ENCODE measurements around the gene AFF3. TPM values are rescaled to one million over a fixed set of nuclear protein-coding genes. Genes with fewer than 3 reads are reported as not detected.

Gene AFF3
- total and polyA plus RNA-seq, 2 experiments from 2014 or later, result 7.3 to 7.8 TPM

GRCh38 chr2:99863236-99863902 lies 279.0 kb downstream of the AFF3 start:
- no peak overlapping the region for H3K4me3 ChIP-seq
- no peak overlapping the region for H2AFZ ChIP-seq
- no peaks in the 10 kb centered on the region for H4K20me1 ChIP-seq (ENCODE audit: insufficient read depth, poor library complexity, severe bottlenecking)
- no peaks in the 10 kb centered on the region for H3K4me1 ChIP-seq (ENCODE audit: insufficient read depth)
- no peaks in the 10 kb centered on the region for H3K27me3 ChIP-seq
- no peak overlapping the region for H3K4me2 ChIP-seq
- no peak overlapping the region for H3K27ac ChIP-seq
- no peaks in the 10 kb centered on the region for H3K9me3 ChIP-seq (ENCODE audit: low read depth)
- no peaks in the 10 kb centered on the region for H3K9me2 ChIP-seq (replicated peaks; ENCODE audit: insufficient read depth)
- WGBS (ENCODE audit: low lambda C conversion rate, missing lambda C conversion rate), result 91% methylated on average over 4 of the region's 4 CpGs
- H3K36me3 ChIP-seq (replicated peaks; ENCODE audit: insufficient read depth, low read depth), result no peaks in the 10 kb centered on the region
- no peak for DNase-seq (ENCODE audit: low spot score)
- no peak for TF ChIP-seq CTCF (IDR thresholded peaks at IDR 0.05; ENCODE audit: poor library complexity)
- TF ChIP-seq EZH2 (IDR thresholded peaks at IDR 0.05; ENCODE audit: borderline replicate concordance), result no peak
- TF ChIP-seq EZH2phosphoT487 (IDR thresholded peaks at IDR 0.05; ENCODE audit: low read depth, severe bottlenecking, unreplicated experiment), result no peak
- H3K79me2 ChIP-seq, result no peaks in the 10 kb centered on the region

DNA sequence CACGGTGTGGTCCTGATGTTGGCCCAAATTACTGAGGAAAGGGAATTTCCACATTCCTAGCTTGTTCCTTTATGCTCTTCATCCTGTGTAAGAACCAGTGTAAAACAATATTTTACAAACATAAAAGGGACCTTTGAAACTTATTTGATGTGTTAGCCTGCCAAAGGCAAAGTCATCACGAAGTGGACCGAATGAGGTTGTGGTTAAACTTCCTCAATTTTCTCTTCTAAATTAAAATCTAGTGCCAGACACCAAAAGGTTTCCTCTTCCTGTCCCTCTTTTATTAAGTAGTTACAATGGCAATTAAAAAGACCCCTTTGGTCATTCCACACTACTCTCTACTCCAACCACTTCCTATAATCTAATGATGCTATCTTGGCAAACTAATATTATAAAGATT lies 279.8 kb downstream of the AFF3 start:
- Histone ChIP-seq H2AFZ (no peak overlapping the region), H4K20me1 (ENCODE audit: insufficient read depth, poor library complexity, severe bottlenecking) (no peaks in the 10 kb centered on the region), H3K4me1 (ENCODE audit: insufficient read depth) (no peaks in the 10 kb centered on the region), H3K4me2 (no peak overlapping the region), H3K9me3 (ENCODE audit: low read depth) (no peaks in the 10 kb centered on the region), H3K36me3 (replicated peaks; ENCODE audit: insufficient read depth, low read depth) (no peaks in the 10 kb centered on the region), H3K9me2 (replicated peaks; ENCODE audit: insufficient read depth) (no peaks in the 10 kb centered on the region), H3K27me3 (no peaks in the 10 kb centered on the region), H3K27ac (no peak overlapping the region), H3K79me2 (no peaks in the 10 kb centered on the region), H3K4me3 (no peak overlapping the region)
- TF ChIP-seq EZH2phosphoT487 (IDR thresholded peaks at IDR 0.05; ENCODE audit: low read depth, severe bottlenecking, unreplicated experiment), result no peak
- no peak for TF ChIP-seq CTCF (IDR thresholded peaks at IDR 0.05; ENCODE audit: poor library complexity)
- TF ChIP-seq EZH2 (IDR thresholded peaks at IDR 0.05; ENCODE audit: borderline replicate concordance), result no peak
- DNase-seq (ENCODE audit: low spot score), result no peak
- WGBS (ENCODE audit: low lambda C conversion rate, missing lambda C conversion rate), result 81% methylated on average over 3 of the region's 3 CpGs

DNA sequence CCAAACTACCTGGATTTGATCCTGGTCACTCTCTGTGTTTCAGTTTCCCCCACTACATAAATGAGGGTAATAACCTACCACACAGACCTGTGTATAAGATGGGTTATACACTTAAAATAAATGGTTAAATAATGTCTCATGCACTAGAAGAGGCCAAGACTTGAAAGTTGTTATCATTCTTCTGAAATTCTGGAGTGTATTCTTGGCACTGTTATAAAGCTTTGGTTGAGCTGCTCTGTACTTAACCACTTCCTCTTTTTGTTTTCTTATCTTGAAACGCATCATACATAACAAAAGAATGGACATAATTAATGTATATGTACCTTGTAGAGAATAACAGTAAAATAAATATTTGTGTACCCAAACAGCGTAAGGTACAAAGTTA lies 281.0 kb downstream of the AFF3 start:
- Histone ChIP-seq H3K4me2 (no peak overlapping the region), H3K36me3 (replicated peaks; ENCODE audit: insufficient read depth, low read depth) (no peaks in the 10 kb centered on the region), H3K4me1 (ENCODE audit: insufficient read depth) (no peaks in the 10 kb centered on the region), H4K20me1 (ENCODE audit: insufficient read depth, poor library complexity, severe bottlenecking) (no peaks in the 10 kb centered on the region), H2AFZ (no peak overlapping the region), H3K4me3 (no peak overlapping the region), H3K79me2 (no peaks in the 10 kb centered on the region), H3K27ac (no peak overlapping the region), H3K27me3 (no peaks in the 10 kb centered on the region), H3K9me2 (replicated peaks; ENCODE audit: insufficient read depth) (no peaks in the 10 kb centered on the region), H3K9me3 (ENCODE audit: low read depth) (no peaks in the 10 kb centered on the region)
- 69% methylated on average over 2 of the region's 2 CpGs for WGBS (ENCODE audit: low lambda C conversion rate, missing lambda C conversion rate)
- DNase-seq (ENCODE audit: low spot score), result no peak
- TF ChIP-seq EZH2 (IDR thresholded peaks at IDR 0.05; ENCODE audit: borderline replicate concordance) (no peak), EZH2phosphoT487 (IDR thresholded peaks at IDR 0.05; ENCODE audit: low read depth, severe bottlenecking, unreplicated experiment) (no peak), CTCF (IDR thresholded peaks at IDR 0.05; ENCODE audit: poor library complexity) (no peak)

Data from hepatocyte (in vitro differentiated cells).